Neural progenitor cell (in vitro differentiated cells): ENCODE measurements around the gene GPR15LG. TPM values are rescaled to one million over a fixed set of nuclear protein-coding genes. Genes with fewer than 3 reads are reported as not detected.

ENCODE experiments used
- DNase-seq: peaks from one replicate; pipeline ENCODE4 v3.0.0-alpha.2; 2016; ENCODE audit warnings: low spot score
- H2AFZ ChIP-seq: fragments of 200-600 bp; sonication (generic); replicated peaks from 2 replicates; pipeline ENCODE4 v1.6.1; 2016; ENCODE audit warnings: antibody characterized with exemption
- H3F3A ChIP-seq: fragments of 200-600 bp; sonication (generic); 2 replicates; pipeline ENCODE4 v1.6.1; 2016; ENCODE audit warnings: antibody characterized with exemption, low read depth
- H3K27ac ChIP-seq: fragments of 200-600 bp; sonication (generic); 2 replicates; pipeline ENCODE4 v1.5.1; 2016; ENCODE audit warnings: mild to moderate bottlenecking
- H3K27me3 ChIP-seq: fragments of 200-600 bp; sonication (generic); 2 replicates; pipeline ENCODE4 v1.6.1; 2016; ENCODE audit warnings: mild to moderate bottlenecking, moderate library complexity
- H3K36me3 ChIP-seq: fragments of 200-600 bp; sonication (generic); 2 replicates; pipeline ENCODE4 v1.5.1; 2016
- H3K4me1 ChIP-seq: fragments of 200-600 bp; sonication (generic); 2 replicates; pipeline ENCODE4 v1.6.1; 2016; ENCODE audit warnings: mixed run types
- H3K4me2 ChIP-seq: fragments of 200-600 bp; sonication (generic); 2 replicates; pipeline ENCODE4 v1.6.1; 2016
- H3K4me3 ChIP-seq: fragments of 200-600 bp; sonication (generic); 2 replicates; pipeline ENCODE4 v1.5.1; 2016
- H3K79me2 ChIP-seq: fragments of 200-600 bp; sonication (generic); 2 replicates; pipeline ENCODE4 v1.6.1; 2016; ENCODE audit warnings: low read depth
- H3K9ac ChIP-seq: fragments of 200-600 bp; sonication (generic); 2 replicates; pipeline ENCODE4 v1.6.1; 2016
- H3K9me3 ChIP-seq: fragments of 200-600 bp; sonication (generic); 2 replicates; pipeline ENCODE4 v1.5.1; 2016; ENCODE audit warnings: low read depth
- H4K20me1 ChIP-seq: fragments of 200-600 bp; sonication (generic); 2 replicates; pipeline ENCODE4 v1.6.1; 2016; ENCODE audit warnings: low read depth
- H3K27ac Mint-ChIP-seq: 3 replicates; pipeline ENCODE4 v1.8.0; 2021; ENCODE audit warnings: mixed read lengths
- H3K27me3 Mint-ChIP-seq: 2 replicates; pipeline ENCODE4 v1.8.0; 2022; ENCODE audit warnings: low read depth, mild to moderate bottlenecking, inconsistent platforms, moderate library complexity, mixed read lengths; ENCODE audit not compliant: insufficient read depth
- H3K36me3 Mint-ChIP-seq: 3 replicates; pipeline ENCODE4 v1.8.0; 2021; ENCODE audit warnings: mixed read lengths
- H3K4me1 Mint-ChIP-seq: 3 replicates; pipeline ENCODE4 v1.8.0; 2021; ENCODE audit warnings: mixed read lengths
- H3K4me3 Mint-ChIP-seq: 3 replicates; pipeline ENCODE4 v1.8.0; 2021; ENCODE audit warnings: mild to moderate bottlenecking, moderate library complexity, mixed read lengths
- H3K9me3 Mint-ChIP-seq: 3 replicates; pipeline ENCODE4 v1.8.0; 2020; ENCODE audit warnings: mixed read lengths
- EZH2 ChIP-seq: fragments of 200-600 bp; sonication (generic); IDR thresholded peaks from 2 replicates; pipeline ENCODE4 v1.6.1; 2017; ENCODE audit warnings: antibody characterized with exemption, mild to moderate bottlenecking, moderate library complexity
- EZH2phosphoT487 ChIP-seq: fragments of 200-600 bp; sonication (generic); IDR thresholded peaks from 2 replicates; pipeline ENCODE4 v1.6.1; 2017; ENCODE audit warnings: antibody characterized with exemption
- total RNA-seq: library from RNA; depleted of rRNA; stranded (reverse); fragments of >200 nt; gene quantifications from 2 replicates; pipeline ENCODE4 v1.2.3, GENCODE V29; 2015; ENCODE audit warnings: low replicate concordance
- TF ChIP-seq, protein P1 (sequence below): fragments of 200-600 bp; sonication (generic); IDR thresholded peaks from 2 replicates; pipeline ENCODE4 v1.5.1; 2017; ENCODE audit warnings: antibody characterized with exemption, mild to moderate bottlenecking

GPR15LG gene
- total RNA-seq, 1 donor from 2014 or later = not detected

DNA sequence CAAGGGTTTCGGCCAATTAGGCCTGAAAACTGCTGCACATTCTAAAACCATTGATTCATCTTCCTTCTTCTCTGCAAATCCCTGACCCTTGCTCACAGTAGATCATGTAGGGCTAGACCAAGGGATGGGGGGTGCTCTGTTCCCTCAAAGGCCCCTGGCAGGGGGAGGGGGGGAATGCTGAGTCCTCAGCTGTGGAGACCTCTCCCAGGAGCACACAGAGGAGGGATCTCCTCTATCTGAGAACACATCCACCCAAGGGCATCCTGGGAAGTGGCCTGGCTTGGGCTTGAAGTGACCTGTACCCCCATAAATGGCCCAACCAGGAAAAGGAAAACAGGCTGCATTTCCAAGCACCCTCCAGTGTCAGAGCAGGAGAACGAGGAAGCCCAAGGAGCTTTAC is 19.7 kb downstream of the GPR15LG start:
- DNase-seq = no peak
- no peaks in the 10 kb centered on the region for H3K36me3 Mint-ChIP-seq
- H4K20me1 ChIP-seq = no peaks in the 10 kb centered on the region
- TF ChIP-seq EZH2 = no peak
- no peak for TF ChIP-seq EZH2phosphoT487
- TF ChIP-seq, protein P1, sequence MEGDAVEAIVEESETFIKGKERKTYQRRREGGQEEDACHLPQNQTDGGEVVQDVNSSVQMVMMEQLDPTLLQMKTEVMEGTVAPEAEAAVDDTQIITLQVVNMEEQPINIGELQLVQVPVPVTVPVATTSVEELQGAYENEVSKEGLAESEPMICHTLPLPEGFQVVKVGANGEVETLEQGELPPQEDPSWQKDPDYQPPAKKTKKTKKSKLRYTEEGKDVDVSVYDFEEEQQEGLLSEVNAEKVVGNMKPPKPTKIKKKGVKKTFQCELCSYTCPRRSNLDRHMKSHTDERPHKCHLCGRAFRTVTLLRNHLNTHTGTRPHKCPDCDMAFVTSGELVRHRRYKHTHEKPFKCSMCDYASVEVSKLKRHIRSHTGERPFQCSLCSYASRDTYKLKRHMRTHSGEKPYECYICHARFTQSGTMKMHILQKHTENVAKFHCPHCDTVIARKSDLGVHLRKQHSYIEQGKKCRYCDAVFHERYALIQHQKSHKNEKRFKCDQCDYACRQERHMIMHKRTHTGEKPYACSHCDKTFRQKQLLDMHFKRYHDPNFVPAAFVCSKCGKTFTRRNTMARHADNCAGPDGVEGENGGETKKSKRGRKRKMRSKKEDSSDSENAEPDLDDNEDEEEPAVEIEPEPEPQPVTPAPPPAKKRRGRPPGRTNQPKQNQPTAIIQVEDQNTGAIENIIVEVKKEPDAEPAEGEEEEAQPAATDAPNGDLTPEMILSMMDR = no peak
- H3K4me3 Mint-ChIP-seq = no peak overlapping the region
- H3K27me3 Mint-ChIP-seq = peaks cover 36% of the 10 kb centered on the region
- H3F3A ChIP-seq = no peaks in the 10 kb centered on the region
- H2AFZ ChIP-seq = no peak overlapping the region
- H3K4me2 ChIP-seq = no peak overlapping the region
- H3K79me2 ChIP-seq = no peaks in the 10 kb centered on the region
- H3K9me3 Mint-ChIP-seq = peaks cover 2% of the 10 kb centered on the region
- H3K27ac ChIP-seq = no peak overlapping the region
- H3K36me3 ChIP-seq = no peaks in the 10 kb centered on the region
- H3K27me3 ChIP-seq = peaks cover 47% of the 10 kb centered on the region
- H3K4me3 ChIP-seq = no peak overlapping the region
- no peaks in the 10 kb centered on the region for H3K9me3 ChIP-seq
- H3K27ac Mint-ChIP-seq = no peak overlapping the region
- peaks cover 10% of the 10 kb centered on the region for H3K4me1 Mint-ChIP-seq
- H3K9ac ChIP-seq = no peak overlapping the region
- no peaks in the 10 kb centered on the region for H3K4me1 ChIP-seq

DNA sequence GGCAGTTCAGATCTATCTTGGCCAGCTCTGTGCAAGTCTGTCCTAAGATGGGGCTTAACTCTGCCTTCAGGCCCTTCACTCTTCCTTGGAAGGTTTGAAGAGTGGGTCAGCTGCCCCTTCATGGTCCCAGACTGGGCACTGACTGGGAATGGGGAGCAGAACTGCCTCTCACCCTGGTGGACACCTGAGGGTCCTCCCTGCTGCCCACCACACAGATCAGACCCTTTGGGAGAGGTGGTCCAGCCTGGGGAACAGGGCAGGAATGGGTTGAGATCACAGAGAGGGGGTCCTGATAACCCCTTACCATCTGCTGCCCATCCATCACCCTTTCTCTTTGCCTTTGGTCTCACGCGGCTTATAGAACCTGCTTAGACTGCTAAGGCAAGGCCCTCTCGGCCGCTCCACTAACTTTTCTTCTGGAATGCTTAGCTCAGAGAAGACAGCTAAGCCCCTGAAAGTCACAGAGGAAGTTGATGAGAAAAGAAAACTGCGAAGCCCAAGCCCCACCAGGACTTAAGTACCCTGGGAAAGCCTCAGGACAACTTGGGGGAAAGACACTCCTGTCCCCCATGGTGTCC is 20.3 kb downstream of the GPR15LG start:
- H3K4me3 ChIP-seq = peak overlapping the region; percentile 71
- no peaks in the 10 kb centered on the region for H3F3A ChIP-seq
- H3K9me3 ChIP-seq = no peaks in the 10 kb centered on the region
- peak overlapping the region; percentile 85 for H2AFZ ChIP-seq
- H3K9ac ChIP-seq = no peak overlapping the region
- H4K20me1 ChIP-seq = no peaks in the 10 kb centered on the region
- Mint-ChIP-seq H3K4me3 (peak overlapping the region; percentile 81), H3K27me3 (peaks cover 40% of the 10 kb centered on the region), H3K9me3 (peaks cover 2% of the 10 kb centered on the region), H3K36me3 (no peaks in the 10 kb centered on the region), H3K27ac (no peak overlapping the region), H3K4me1 (peaks cover 10% of the 10 kb centered on the region)
- H3K79me2 ChIP-seq = no peaks in the 10 kb centered on the region
- peaks cover 47% of the 10 kb centered on the region for H3K27me3 ChIP-seq
- no peaks in the 10 kb centered on the region for H3K36me3 ChIP-seq
- no peak for TF ChIP-seq EZH2phosphoT487
- TF ChIP-seq, protein P1 = no peak
- TF ChIP-seq EZH2 = no peak
- peak overlapping the region; percentile 100 for H3K4me2 ChIP-seq
- no peak for DNase-seq
- H3K27ac ChIP-seq = no peak overlapping the region
- no peaks in the 10 kb centered on the region for H3K4me1 ChIP-seq

DNA sequence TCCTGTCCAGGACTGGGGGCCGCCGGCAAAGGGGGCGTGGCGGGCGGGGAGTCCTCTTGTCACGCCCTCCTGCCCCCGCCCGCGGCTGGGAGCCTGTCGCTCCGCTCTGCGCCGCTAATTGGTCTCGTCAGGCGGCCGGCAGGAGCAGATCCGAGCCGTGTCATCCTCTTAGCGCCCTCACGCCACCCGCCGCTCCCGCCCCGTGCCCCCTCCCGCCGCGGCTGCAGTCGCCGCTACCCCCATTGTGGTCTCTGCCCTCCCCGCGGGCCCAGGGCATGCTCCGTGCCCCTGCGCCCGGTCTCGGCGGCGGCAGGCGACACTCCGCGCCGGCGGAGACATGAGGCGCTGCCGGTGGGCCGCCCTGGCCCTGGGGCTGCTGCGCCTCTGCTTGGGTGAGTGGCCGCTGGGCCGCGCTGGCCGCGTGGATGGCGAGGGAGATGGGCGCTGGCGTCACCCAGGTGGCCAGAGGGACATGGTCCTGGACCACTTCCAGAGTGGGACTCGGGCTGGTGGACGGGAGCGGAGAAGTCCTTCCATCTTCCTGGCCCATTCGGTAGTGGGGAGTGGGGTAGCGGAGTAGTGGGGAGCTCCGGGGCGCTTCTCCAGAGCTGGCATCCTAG is 20.9 kb downstream of the GPR15LG start, which contains the start of gene CDHR1:
Gene CDHR1 (plus strand): TSS at position 114 of the 620 bp plus-strand sequence. CDS start 224 bp downstream, at position 338.
- peak within 1 kb of the TSS; percentile 100 for H3K4me2 ChIP-seq
- H3K79me2 ChIP-seq = no peaks in the 10 kb centered on the region
- Mint-ChIP-seq H3K4me3 (peak within 1 kb of the TSS; percentile 81), H3K4me1 (peaks cover 10% of the 10 kb centered on the region), H3K27me3 (peaks cover 40% of the 10 kb centered on the region), H3K9me3 (peaks cover 2% of the 10 kb centered on the region), H3K36me3 (no peaks in the 10 kb centered on the region), H3K27ac (no peak within 1 kb of the TSS)
- H3F3A ChIP-seq = no peaks in the 10 kb centered on the region
- TF ChIP-seq, protein P1 = peak; percentile 15
- TF ChIP-seq EZH2phosphoT487 (peak; percentile 72), EZH2 (peak; percentile 61)
- peak within 1 kb of the TSS; percentile 71 for H3K4me3 ChIP-seq
- H3K9me3 ChIP-seq = no peaks in the 10 kb centered on the region
- peaks cover 47% of the 10 kb centered on the region for H3K27me3 ChIP-seq
- no peak within 1 kb of the TSS for H3K9ac ChIP-seq
- H3K27ac ChIP-seq = no peak within 1 kb of the TSS
- no peaks in the 10 kb centered on the region for H4K20me1 ChIP-seq
- H2AFZ ChIP-seq = peak within 1 kb of the TSS; percentile 85
- no peaks in the 10 kb centered on the region for H3K4me1 ChIP-seq
- DNase-seq = peak; percentile 90
- no peaks in the 10 kb centered on the region for H3K36me3 ChIP-seq
